IMR-90 (cell line): Measurements from ENCODE around the gene OPALIN. TPM values are rescaled to one million over a fixed set of nuclear protein-coding genes. Genes with fewer than 3 reads are reported as not detected.

Source experiments
- ATAC-seq: fragments of 200-7000 bp; cut with Tn5 transposase; 2 replicates; pipeline ENCODE4 v1.9.1; 2020; ENCODE audit warnings: low read depth, mild to moderate bottlenecking, moderate library complexity
- BruUV-seq: library from RNA; stranded (reverse); fragments of 400-500 nt; replicated peaks from 2 replicates; lab custom pipeline; 2021; lab: Mats Ljungman, UMichigan
- CTCF ChIA-PET: fragments of 300-600 bp; formaldehyde crosslinking; extraction: SDS; loops from one replicate; lab custom pipeline; 2021; ENCODE audit warnings: antibody characterized with exemption; lab: Yijun Ruan, JAX
- POLR2A ChIA-PET: fragments of 300-600 bp; sonication (Branson Sonifier 250); formaldehyde crosslinking; loops from one replicate; lab custom pipeline; 2022; ENCODE audit warnings: antibody characterized with exemption; ENCODE audit not compliant: unreplicated experiment; lab: Charles Lee
- DNase-seq: peaks from one replicate; pipeline ENCODE4 v3.0.0; 2013
- H2AFZ ChIP-seq: replicated peaks from 2 replicates; pipeline ENCODE3; 2013; ENCODE audit warnings: low read length, mild to moderate bottlenecking; ENCODE audit not compliant: poor library complexity
- H2AK5ac ChIP-seq: 2 replicates; pipeline ENCODE4 v1.6.1; 2013; ENCODE audit warnings: low read depth, low read length, inconsistent platforms
- H2AK9ac ChIP-seq: replicated peaks from 2 replicates; pipeline ENCODE3; 2013; ENCODE audit warnings: mild to moderate bottlenecking, low read depth, low read length, moderate library complexity; ENCODE audit not compliant: poor library complexity
- H2BK120ac ChIP-seq: 2 replicates; pipeline ENCODE4 v1.6.1; 2013; ENCODE audit warnings: low read depth, low read length, inconsistent platforms
- H2BK15ac ChIP-seq: 3 replicates; pipeline ENCODE4 v1.6.1; 2013; ENCODE audit warnings: low read depth, low read length, inconsistent platforms
- H2BK20ac ChIP-seq: 2 replicates; pipeline ENCODE4 v1.6.1; 2013; ENCODE audit warnings: low read depth, mild to moderate bottlenecking, inconsistent platforms, low read length, moderate library complexity
- H2BK5ac ChIP-seq: 2 replicates; pipeline ENCODE4 v1.6.1; 2013; ENCODE audit warnings: mild to moderate bottlenecking, low read depth, low read length, inconsistent platforms; ENCODE audit not compliant: poor library complexity, severe bottlenecking
- H3K14ac ChIP-seq: replicated peaks from 2 replicates; pipeline ENCODE4 v1.6.1; 2013; ENCODE audit warnings: low read depth, low read length, inconsistent platforms
- H3K18ac ChIP-seq: 2 replicates; pipeline ENCODE4 v1.6.1; 2013; ENCODE audit warnings: low read depth, low read length, control low read depth
- H3K23ac ChIP-seq: 2 replicates; pipeline ENCODE4 v1.6.1; 2013; ENCODE audit warnings: low read depth, low read length, inconsistent platforms
- H3K27ac ChIP-seq: 2 replicates; pipeline ENCODE4 v1.5.1; 2013; ENCODE audit warnings: mild to moderate bottlenecking, control low read depth, low read length; ENCODE audit not compliant: insufficient read depth
- H3K27me3 ChIP-seq: 2 replicates; pipeline ENCODE4 v1.6.1; 2013; ENCODE audit warnings: low read length; ENCODE audit not compliant: control insufficient read depth, insufficient read depth
- H3K36me3 ChIP-seq: 2 replicates; pipeline ENCODE4 v1.6.1; 2013; ENCODE audit warnings: low read length, mixed read lengths; ENCODE audit not compliant: control insufficient read depth, insufficient read depth
- H3K4ac ChIP-seq: 2 replicates; pipeline ENCODE4 v1.6.1; 2013; ENCODE audit warnings: low read depth, low read length, inconsistent platforms
- H3K4me1 ChIP-seq: 2 replicates; pipeline ENCODE4 v1.6.1; 2013; ENCODE audit warnings: low read length, mixed read lengths; ENCODE audit not compliant: control insufficient read depth, insufficient read depth
- H3K4me2 ChIP-seq: 2 replicates; pipeline ENCODE4 v1.6.1; 2013; ENCODE audit warnings: low read depth, mild to moderate bottlenecking, control low read depth, low read length, moderate library complexity
- H3K4me3 ChIP-seq: 2 replicates; pipeline ENCODE4 v1.5.1; 2013; ENCODE audit warnings: low read depth, mild to moderate bottlenecking, control low read depth, low read length, moderate library complexity; ENCODE audit not compliant: insufficient read depth
- H3K56ac ChIP-seq: 2 replicates; pipeline ENCODE4 v1.6.1; 2013; ENCODE audit warnings: low read length, inconsistent platforms; ENCODE audit not compliant: insufficient read depth; ENCODE audit errors: extremely low read depth
- H3K79me1 ChIP-seq, 2 experiments: 2 replicates each; pipeline ENCODE4 v1.6.1; 2013; ENCODE audit warnings: low read length in 2 of 2, inconsistent platforms in 1 of 2, low read depth in 1 of 2
- H3K9ac ChIP-seq: 2 replicates; pipeline ENCODE4 v1.6.1; 2013; ENCODE audit warnings: low read depth, low read length, control low read depth
- H3K9me1 ChIP-seq: 2 replicates; pipeline ENCODE4 v1.6.1; 2013; ENCODE audit warnings: low read length, inconsistent platforms; ENCODE audit not compliant: insufficient read depth
- H3K9me3 ChIP-seq: 2 replicates; pipeline ENCODE4 v1.6.1; 2013; ENCODE audit warnings: low read length; ENCODE audit not compliant: control insufficient read depth, insufficient read depth
- H4K20me1 ChIP-seq: 2 replicates; pipeline ENCODE4 v1.6.1; 2013; ENCODE audit warnings: low read length, inconsistent platforms; ENCODE audit not compliant: insufficient read depth
- H4K5ac ChIP-seq: 2 replicates; pipeline ENCODE4 v1.6.1; 2013; ENCODE audit warnings: mild to moderate bottlenecking, low read depth, low read length, control low read depth
- H4K8ac ChIP-seq, 2 experiments: 2 replicates each; pipeline ENCODE4 v1.6.1; 2013; ENCODE audit warnings: low read depth in 2 of 2, low read length in 2 of 2, control low read depth in 1 of 2, inconsistent platforms in 1 of 2
- H4K91ac ChIP-seq: 2 replicates; pipeline ENCODE4 v1.6.1; 2013; ENCODE audit warnings: low read depth, low read length, inconsistent platforms; ENCODE audit not compliant: insufficient read depth
- BHLHE40 ChIP-seq: fragments of 150-350 bp; IDR thresholded peaks from 2 replicates; pipeline ENCODE4 v1.6.1; 2016; ENCODE audit warnings: mild to moderate bottlenecking, low read depth, low read length
- CEBPB ChIP-seq: IDR thresholded peaks from 2 replicates; pipeline ENCODE4 v1.6.1; 2012; ENCODE audit warnings: low read depth, low read length, improper control_type of control experiment
- CHD1 ChIP-seq: IDR thresholded peaks from 2 replicates; pipeline ENCODE4 v1.6.1; 2012; ENCODE audit warnings: low read depth, low read length, improper control_type of control experiment
- FOS ChIP-seq: fragments of 150-350 bp; IDR thresholded peaks from 2 replicates; pipeline ENCODE4 v1.6.1; 2016; ENCODE audit warnings: low read depth, low read length
- MAFK ChIP-seq: IDR thresholded peaks from 2 replicates; pipeline ENCODE4 v1.6.1; 2012; ENCODE audit warnings: low read depth, low read length, improper control_type of control experiment
- MAZ ChIP-seq: IDR thresholded peaks from 2 replicates; pipeline ENCODE4 v1.6.1; 2012; ENCODE audit warnings: low read depth, mild to moderate bottlenecking, low read length, improper control_type of control experiment, moderate library complexity, borderline replicate concordance
- MXI1 ChIP-seq: IDR thresholded peaks from 2 replicates; pipeline ENCODE4 v1.6.1; 2012; ENCODE audit warnings: low read depth, mild to moderate bottlenecking, low read length, moderate library complexity, borderline replicate concordance
- NFE2L2 ChIP-seq: fragments of 150-350 bp; IDR thresholded peaks from 2 replicates; pipeline ENCODE4 v1.6.1; 2016; ENCODE audit warnings: low read depth, mild to moderate bottlenecking, low read length
- POLR2A ChIP-seq: IDR thresholded peaks from 2 replicates; pipeline ENCODE4 v1.6.1; 2012; ENCODE audit warnings: mild to moderate bottlenecking, low read depth, low read length
- RAD21 ChIP-seq: IDR thresholded peaks from 2 replicates; pipeline ENCODE4 v1.6.1; 2012; ENCODE audit warnings: low read length, improper control_type of control experiment
- RCOR1 ChIP-seq: IDR thresholded peaks from 2 replicates; pipeline ENCODE4 v1.6.1; 2012; ENCODE audit warnings: mild to moderate bottlenecking, low read length, improper control_type of control experiment; ENCODE audit not compliant: insufficient replicate concordance
- RFX5 ChIP-seq: IDR thresholded peaks from 2 replicates; pipeline ENCODE4 v1.8.0; 2012; ENCODE audit warnings: low read depth, mild to moderate bottlenecking, low read length, moderate library complexity
- SMC3 ChIP-seq: fragments of 150-350 bp; IDR thresholded peaks from 2 replicates; pipeline ENCODE4 v1.6.1; 2016; ENCODE audit warnings: low read depth, mild to moderate bottlenecking, antibody characterized with exemption, low read length, moderate library complexity
- WGBS, 2 experiments: methylation state at CpG; one replicate each; pipeline versions ENCODE4 v1.1.5 to v1.1.7; 2013; ENCODE audit warnings: missing lambda C conversion rate in 2 of 2; ENCODE audit not compliant: insufficient read length in 1 of 2; ENCODE audit errors: extremely low coverage in 2 of 2; 5-methylcytosine and 5-hydroxymethylcytosine counted together
- dilution Hi-C: fragments of 300-500 bp; cut with HindIII; formaldehyde crosslinking; loops from one replicate; pipeline ENCODE4 v1.14.3; 2018; ENCODE audit warnings: low sequenced_read_pairs; ENCODE audit not compliant: unreplicated experiment
- in situ Hi-C: fragments of 300-500 bp; cut with MboI; formaldehyde crosslinking; loops from 3 replicates; pipeline ENCODE4 v1.14.3; 2019; ENCODE audit warnings: low sequenced_read_pairs, inconsistent platforms, mixed read lengths
- intact Hi-C: fragments of 100-400 bp; cut with micrococcal nuclease; formaldehyde crosslinking; loops from 2 replicates; pipeline ENCODE4 v1.10.0; 2022
- polyA plus RNA-seq, 3 experiments: library from polyadenylated mRNA; depleted of rRNA; stranded (reverse); fragments of >200 nt; gene quantifications; 2 replicates each; pipeline ENCODE4 v1.2.3, GENCODE V29; 2012; ENCODE audit warnings: low replicate concordance in 1 of 3
- total RNA-seq: library from RNA; depleted of rRNA; stranded (reverse); fragments of >200 nt; gene quantifications from 2 replicates; pipeline ENCODE4 v1.2.3, GENCODE V29; 2012
- TF ChIP-seq, protein P1 (sequence below): conservative IDR thresholded peaks from 2 replicates; pipeline ENCODE4 v1.5.1; 2012; ENCODE audit warnings: mild to moderate bottlenecking, low read depth, low read length, improper control_type of control experiment
- TF ChIP-seq, protein P2 (sequence below): fragments of 150-350 bp; IDR thresholded peaks from 2 replicates; pipeline ENCODE4 v1.6.1; 2016; ENCODE audit warnings: low read depth, mild to moderate bottlenecking, low read length, moderate library complexity, borderline replicate concordance
- TF ChIP-seq, protein P3 (sequence below): fragments of 150-350 bp; IDR thresholded peaks from 2 replicates; pipeline ENCODE4 v1.6.1; 2017; ENCODE audit warnings: mild to moderate bottlenecking, antibody characterized with exemption, low read length, low read depth

OPALIN gene
- total and polyA plus RNA-seq, 2 of the 4 experiments (the other 2 are of a cell fraction), result not detected

DNA sequence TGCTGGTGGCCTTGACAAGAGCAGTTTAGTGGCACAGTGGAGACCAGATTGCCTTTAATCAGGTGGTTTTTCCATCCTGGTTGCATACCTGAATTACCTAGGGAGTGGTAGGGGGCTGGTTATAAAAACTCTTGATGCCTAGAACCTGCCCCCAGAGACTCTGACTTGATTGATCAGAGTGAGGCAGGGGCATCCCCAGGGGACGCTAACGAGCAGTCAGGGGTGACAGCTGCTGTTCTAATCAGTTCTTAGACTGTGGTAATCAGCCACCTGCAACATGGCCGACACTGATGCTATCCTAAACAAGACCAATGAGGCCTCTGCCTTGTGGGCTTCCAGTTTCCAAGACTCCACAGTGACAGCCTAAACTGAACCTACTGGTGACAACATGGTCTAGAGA is 2.0 kb upstream of the OPALIN start:
- no peak overlapping the region for H2BK15ac ChIP-seq
- no peak overlapping the region for H3K9ac ChIP-seq
- no peak overlapping the region for H2BK5ac ChIP-seq
- no peak for TF ChIP-seq RAD21
- no peak for TF ChIP-seq RCOR1
- no peak for TF ChIP-seq SMC3
- no peak for TF ChIP-seq CEBPB
- TF ChIP-seq RFX5, result no peak
- no peak for TF ChIP-seq MXI1
- TF ChIP-seq FOS, result no peak
- TF ChIP-seq, protein P1, sequence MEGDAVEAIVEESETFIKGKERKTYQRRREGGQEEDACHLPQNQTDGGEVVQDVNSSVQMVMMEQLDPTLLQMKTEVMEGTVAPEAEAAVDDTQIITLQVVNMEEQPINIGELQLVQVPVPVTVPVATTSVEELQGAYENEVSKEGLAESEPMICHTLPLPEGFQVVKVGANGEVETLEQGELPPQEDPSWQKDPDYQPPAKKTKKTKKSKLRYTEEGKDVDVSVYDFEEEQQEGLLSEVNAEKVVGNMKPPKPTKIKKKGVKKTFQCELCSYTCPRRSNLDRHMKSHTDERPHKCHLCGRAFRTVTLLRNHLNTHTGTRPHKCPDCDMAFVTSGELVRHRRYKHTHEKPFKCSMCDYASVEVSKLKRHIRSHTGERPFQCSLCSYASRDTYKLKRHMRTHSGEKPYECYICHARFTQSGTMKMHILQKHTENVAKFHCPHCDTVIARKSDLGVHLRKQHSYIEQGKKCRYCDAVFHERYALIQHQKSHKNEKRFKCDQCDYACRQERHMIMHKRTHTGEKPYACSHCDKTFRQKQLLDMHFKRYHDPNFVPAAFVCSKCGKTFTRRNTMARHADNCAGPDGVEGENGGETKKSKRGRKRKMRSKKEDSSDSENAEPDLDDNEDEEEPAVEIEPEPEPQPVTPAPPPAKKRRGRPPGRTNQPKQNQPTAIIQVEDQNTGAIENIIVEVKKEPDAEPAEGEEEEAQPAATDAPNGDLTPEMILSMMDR, result no peak
- no peak for TF ChIP-seq MAZ
- TF ChIP-seq, protein P2, sequence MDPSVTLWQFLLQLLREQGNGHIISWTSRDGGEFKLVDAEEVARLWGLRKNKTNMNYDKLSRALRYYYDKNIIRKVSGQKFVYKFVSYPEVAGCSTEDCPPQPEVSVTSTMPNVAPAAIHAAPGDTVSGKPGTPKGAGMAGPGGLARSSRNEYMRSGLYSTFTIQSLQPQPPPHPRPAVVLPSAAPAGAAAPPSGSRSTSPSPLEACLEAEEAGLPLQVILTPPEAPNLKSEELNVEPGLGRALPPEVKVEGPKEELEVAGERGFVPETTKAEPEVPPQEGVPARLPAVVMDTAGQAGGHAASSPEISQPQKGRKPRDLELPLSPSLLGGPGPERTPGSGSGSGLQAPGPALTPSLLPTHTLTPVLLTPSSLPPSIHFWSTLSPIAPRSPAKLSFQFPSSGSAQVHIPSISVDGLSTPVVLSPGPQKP, result no peak
- TF ChIP-seq BHLHE40, result no peak
- TF ChIP-seq CHD1, result no peak
- TF ChIP-seq POLR2A, result no peak
- TF ChIP-seq, protein P3, sequence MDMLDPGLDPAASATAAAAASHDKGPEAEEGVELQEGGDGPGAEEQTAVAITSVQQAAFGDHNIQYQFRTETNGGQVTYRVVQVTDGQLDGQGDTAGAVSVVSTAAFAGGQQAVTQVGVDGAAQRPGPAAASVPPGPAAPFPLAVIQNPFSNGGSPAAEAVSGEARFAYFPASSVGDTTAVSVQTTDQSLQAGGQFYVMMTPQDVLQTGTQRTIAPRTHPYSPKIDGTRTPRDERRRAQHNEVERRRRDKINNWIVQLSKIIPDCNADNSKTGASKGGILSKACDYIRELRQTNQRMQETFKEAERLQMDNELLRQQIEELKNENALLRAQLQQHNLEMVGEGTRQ, result no peak
- no peak for TF ChIP-seq MAFK
- TF ChIP-seq NFE2L2, result no peak
- DNase-seq (no peak), ATAC-seq (no peak)
- H2AK5ac ChIP-seq, result no peak overlapping the region
- no peak overlapping the region for H3K4ac ChIP-seq
- no TSS peak for BruUV-seq
- H3K27me3 ChIP-seq, result peaks cover under 1% of the 10 kb centered on the region
- H3K14ac ChIP-seq, result no peak overlapping the region
- H4K91ac ChIP-seq, result no peak overlapping the region
- H2AFZ ChIP-seq, result no peak overlapping the region
- H4K5ac ChIP-seq, result no peak overlapping the region
- H2BK120ac ChIP-seq, result no peak overlapping the region
- WGBS, 2 experiments, result 39% methylated on average over 3 of the region's 3 CpGs; no CpG with 5 or more reads in 1 of the 2 experiments
- no peaks in the 10 kb centered on the region for H3K79me1 ChIP-seq
- H3K36me3 ChIP-seq, result no peaks in the 10 kb centered on the region
- no peaks in the 10 kb centered on the region for H3K9me1 ChIP-seq
- intact Hi-C loops, result no loop called here
- H2BK20ac ChIP-seq, result no peak overlapping the region
- dilution Hi-C loops, result no loop called here
- POLR2A ChIA-PET, result no interaction called here
- CTCF ChIA-PET, result no interaction called here
- H3K56ac ChIP-seq, result no peak overlapping the region
- H4K8ac ChIP-seq, result no peak overlapping the region
- no peaks in the 10 kb centered on the region for H3K4me1 ChIP-seq
- no peak overlapping the region for H3K4me3 ChIP-seq
- H2AK9ac ChIP-seq, result no peak overlapping the region
- H3K9me3 ChIP-seq, result no peaks in the 10 kb centered on the region
- no peak overlapping the region for H3K18ac ChIP-seq
- in situ Hi-C loops, result no loop called here
- no peak overlapping the region for H3K4me2 ChIP-seq
- no peak overlapping the region for H3K23ac ChIP-seq
- H4K20me1 ChIP-seq, result no peaks in the 10 kb centered on the region
- H3K27ac ChIP-seq, result no peak overlapping the region
